Measurements from ENCODE around the gene RCOR2.

RCOR2 gene

DNA sequence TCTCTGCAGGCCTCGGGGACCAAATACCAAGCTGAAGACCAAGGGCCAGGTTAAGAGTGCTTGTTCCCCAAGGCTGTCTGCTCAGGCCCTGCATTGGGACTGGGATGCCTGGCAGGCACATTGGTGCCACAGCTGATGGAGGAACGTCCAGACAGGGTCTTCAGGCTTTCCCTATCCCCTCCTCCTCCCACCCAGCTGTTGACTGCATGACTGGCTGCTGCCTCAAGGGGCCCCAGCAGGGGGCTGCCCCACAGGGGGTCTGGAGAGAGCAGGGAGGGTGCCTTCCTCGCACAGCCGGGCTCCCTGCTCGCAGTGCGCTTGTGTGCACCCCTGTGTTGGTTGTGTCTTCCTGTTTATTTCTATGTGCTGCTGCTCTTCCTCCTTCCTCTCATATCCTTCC, 9.9 kb downstream of the RCOR2 start:
- no peak for DNase-seq

DNA sequence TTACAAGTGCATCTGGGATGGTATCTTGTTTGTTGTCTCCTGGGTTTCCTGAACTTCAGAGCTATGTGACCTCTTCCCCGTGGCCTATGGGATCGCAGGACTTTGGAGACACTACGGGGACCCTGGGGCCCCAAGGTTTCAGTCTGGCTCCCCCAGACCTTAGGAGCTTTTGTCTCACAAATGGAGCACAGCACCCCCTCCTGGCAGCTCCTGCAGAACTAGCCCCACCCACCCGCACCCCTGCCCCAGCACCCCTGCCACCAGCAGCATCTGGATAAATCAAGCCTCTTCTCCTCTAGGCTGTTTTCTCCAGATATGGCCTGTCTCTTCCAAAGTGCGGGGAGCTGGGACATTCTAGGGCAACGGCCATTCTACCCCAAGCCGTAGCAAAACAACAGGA, 10.4 kb downstream of the RCOR2 start:
- DNase-seq = no peak

DNA sequence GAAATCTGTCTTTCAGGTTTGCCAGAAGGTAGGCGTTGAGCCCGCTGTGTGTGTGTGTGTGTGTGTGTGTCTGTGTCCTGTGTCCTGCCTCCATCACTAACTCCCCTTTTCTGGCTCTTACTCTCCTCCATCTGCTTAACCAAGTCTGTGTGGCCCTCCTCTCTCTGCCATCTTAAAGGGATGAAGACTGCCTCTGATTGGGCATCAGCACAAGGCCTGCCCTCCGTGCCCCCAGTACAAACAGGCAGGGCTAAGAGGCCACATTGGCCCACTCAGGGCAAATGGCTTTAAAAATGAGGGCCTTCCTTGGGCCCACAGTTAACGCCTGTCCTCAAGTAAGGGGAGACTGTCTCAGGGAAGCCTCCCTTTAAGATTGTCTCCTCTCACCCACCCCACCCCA, 10.9 kb downstream of the RCOR2 start:
- no peak for DNase-seq

DNA sequence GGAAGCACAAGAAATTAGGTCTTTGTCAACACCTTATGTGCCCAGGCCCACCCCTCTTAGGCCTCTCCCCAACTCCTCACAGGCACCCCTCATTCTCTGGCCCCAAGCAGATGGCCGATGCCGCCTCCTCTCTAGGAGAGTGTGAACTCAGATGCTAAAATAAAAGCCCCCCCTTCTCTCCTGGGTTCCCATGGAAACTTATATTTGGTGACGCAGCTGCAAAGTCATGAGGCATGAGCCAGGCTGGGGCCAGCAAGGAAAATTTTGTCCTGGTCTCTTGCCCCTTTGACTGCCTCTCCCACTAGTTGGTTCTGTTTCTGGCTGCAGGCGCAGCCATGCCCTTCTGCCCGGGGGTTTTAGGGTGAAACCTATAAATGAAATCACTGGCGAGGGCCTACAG, 11.8 kb downstream of the RCOR2 start:
- DNase-seq = no peak

DNA sequence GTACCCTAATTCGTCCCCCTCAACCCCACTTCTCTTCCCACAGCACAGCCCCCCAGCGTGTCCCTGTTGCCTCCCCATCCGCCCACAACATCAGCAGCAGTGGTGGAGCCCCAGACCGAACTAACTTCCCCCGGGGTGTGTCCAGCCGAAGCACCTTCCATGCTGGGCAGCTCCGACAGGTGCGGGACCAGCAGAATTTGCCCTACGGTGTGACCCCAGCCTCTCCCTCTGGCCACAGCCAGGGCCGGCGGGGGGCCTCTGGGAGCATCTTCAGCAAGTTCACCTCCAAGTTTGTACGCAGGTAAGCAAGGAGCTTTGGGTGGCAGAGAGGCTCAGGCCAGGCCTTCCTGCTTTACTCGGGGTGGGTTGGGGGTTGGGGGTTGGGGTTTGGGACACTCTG, 12.2 kb downstream of the RCOR2 start:
- DNase-seq = no peak

DNA sequence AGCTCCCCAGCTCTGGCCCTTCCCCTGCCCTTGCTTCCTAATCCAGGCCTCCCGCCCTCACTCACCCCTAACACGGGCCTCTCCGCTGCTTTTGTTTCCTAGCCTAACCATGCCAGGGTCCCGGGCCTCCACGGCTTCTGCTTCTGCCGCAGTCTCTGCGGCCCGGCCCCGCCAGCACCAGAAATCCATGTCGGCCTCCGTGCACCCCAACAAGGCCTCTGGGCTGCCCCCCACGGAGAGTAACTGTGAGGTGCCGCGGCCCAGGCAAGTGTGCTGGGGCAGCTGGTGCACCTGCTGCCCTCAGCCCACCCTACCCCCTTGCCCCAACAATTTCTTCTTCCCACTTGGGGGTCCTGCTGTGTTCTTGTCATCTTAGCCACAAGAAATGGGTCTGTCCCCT, 13.1 kb downstream of the RCOR2 start:
- peak; percentile 55 for DNase-seq

DNA sequence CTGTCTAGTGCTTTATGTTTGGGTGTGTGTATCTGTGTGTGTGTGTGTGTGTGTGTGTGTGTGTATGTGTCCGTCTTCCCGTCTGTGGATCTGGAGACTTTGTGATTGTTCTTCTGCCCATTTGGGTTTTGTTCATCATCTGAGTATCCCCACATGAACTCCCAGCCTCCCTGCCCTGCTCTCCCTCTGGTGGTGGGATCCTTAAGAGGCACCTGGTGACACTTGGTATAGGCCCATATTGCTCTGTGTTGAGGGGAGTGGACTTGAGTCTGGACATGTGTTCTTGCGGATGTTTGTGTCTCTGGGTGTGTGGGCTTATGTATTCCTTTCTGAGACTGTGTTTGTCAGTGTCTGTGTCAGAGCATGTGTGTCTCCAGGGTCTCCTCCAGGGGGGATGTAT, 15.3 kb downstream of the RCOR2 start:
- no peak for DNase-seq

DNA sequence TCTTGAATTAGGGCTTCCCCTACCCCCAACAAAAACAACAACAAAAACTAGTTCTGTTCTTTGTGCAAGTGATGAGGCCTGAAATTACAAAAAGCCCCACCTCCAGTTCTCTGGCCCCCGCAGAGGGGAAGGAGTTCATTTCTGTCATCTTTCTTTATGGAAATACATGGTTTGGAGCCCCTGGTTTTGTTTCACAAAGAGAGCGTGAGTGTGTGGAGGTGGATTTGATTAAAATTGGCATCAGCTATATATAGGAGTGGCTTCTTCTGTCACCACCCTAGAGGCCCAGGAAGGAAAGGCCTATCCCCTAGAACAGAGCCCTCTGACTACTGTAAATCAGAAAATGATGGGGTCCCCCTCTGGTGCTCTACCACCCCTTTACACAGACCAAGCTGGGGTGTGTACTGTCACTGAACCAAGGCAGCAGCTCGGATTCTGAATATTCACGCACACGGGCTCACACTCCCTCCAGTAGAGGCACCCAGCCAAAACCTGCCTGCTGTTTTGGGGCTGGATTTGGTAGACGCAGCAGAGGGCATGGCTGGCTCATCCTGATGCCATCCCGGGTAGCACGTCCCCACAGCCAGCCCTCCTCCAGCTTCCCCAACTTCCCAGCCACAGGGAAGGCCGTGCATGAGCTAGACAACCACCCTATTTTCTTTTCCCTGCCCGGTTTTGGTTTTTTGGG, 19.4 kb downstream of the RCOR2 start:
- no peak for DNase-seq

DNA sequence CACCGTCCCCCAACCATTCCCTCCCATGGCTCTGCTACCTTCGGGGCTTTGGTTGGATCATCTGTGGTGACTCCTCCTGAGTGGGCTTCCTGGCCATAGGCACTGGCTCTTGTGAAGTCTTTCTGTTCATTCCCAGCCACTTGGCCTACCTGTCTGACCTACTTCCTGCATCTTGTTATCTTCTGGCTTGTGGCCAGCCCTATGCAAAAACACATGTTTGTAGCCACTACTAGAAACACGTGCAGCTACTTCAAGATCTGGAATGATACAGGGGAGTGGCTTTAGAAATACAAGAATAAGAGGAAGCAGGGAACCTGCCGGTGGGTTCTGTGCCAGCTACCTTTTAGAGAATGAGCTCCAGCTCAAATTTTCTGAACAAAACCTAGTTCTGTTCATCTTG, 20.9 kb downstream of the RCOR2 start:
- no peak for DNase-seq

DNA sequence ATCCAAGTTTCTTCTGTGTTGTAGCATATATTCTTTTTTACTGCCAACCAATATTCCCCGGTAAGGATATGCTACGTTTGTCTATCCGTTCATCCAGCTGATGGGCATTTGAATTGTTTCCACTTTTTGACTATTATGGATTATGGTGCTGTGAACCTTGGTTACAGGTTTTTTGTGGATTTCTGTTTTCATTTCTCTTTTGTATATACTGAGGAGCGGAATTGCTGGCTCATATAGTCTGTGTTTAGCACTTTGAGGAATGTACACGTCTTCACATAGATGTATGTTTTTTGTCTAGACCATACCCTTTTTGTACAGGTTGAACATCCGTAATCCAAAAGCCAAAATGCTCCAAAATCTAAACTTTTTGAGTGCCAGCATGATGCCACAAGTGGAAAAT, 23.6 kb downstream of the RCOR2 start:
- DNase-seq = no peak

DNA sequence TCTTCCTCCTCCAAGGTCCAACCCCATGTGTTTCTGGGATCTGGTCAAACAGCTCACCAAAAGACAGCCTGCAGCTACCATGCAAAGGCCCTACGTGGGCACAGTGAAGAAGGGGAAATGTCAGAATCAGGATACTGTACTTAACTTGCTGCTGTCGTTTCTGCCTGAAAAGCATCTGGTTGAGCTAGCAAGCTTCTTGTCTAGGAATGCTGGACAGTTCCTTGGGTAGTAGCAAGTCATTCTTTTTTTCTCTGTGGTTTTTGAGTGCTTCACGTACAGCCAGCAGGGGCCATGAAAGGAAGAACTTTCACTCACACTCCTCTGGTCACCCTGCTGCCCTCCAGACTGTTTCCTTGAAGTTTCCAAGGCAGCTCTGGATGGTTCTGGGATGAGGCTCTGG, 24.7 kb downstream of the RCOR2 start:
- DNase-seq = no peak

DNA sequence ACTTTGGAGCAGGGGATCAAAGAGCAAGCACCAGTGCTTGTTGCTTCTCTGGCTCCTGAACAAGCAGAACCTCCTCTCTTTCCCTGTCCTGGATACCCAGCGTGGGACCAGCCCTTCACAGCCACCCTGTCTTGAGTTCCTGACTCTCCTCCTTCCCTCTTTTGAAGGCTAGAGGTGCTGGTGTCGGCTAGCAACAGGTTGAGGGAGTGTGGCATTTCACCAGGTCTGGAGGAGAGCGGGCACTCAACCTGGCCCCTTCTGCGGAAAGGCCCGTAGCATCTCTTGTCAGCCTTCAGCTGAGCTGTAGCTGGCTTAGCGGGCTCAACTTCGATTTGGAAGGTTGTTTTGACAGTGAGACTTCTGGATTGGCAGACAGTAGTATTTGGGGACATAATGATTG, 26.6 kb downstream of the RCOR2 start:
- no peak for DNase-seq

DNA sequence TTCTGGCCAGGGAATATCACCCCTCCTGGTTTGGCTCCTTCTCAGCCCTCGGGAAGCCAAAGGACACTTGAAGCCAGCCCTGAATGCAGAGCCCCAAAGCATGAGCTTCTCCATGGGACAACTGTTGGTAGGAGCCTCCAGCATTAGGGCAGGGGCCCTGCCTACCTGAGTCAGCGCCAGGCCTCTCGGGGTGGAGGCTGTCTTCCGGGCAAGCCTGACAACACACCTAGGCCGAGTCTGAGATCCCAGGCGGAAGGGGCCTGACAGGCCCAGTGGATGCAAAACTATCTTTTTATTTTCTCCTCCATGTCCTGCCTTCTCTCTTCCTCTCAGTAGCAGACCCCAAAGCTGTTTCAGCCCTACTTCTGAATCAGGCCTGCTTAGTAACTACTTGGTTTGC, 27.6 kb downstream of the RCOR2 start:
- DNase-seq = no peak

DNA sequence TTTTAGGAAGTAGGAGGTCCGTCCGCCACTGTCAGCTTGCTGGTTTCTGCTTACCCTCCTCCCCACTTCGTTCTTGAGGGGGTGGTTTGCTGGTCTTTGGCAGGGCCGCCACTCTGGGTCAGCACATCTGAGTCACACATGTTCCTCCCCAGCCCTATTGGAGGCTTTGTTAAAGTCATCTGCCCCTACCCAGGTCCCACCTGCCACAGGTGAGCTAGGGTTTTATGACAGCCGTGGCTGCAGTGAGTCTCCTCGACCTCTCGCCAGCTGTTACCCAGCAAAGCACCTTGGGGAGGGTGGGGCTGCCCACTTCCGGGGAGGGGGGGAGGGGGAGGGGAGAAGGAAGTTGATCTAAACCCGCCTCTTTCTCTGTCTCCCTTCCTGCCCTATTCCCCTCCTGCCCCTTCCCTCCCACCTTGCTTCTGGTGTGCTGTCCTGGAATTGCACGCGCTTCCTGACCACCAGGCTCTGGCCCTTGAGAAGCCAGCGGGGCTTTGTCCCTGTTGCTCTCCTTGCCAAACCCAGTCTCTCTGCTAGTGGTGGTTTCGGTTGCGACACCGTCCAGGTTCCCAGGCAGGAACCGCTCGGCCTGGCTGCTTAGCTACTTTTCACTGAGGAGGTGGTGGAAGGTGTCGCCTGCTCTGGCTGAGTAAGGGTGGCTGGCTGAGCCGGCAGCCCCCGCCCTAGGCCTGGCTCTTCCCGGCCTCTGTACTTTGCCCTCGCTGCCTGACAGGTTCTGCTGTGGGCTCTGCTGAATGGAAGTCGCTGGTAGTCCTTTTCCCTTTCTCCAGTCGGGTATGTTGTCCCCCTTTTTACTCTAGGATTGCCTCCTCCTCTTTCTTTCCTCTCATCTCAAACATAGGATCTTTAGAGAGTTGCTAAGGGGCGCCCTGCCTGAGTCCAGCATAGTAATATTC, 28.5 kb downstream of the RCOR2 start:
- no peak for DNase-seq

DNA sequence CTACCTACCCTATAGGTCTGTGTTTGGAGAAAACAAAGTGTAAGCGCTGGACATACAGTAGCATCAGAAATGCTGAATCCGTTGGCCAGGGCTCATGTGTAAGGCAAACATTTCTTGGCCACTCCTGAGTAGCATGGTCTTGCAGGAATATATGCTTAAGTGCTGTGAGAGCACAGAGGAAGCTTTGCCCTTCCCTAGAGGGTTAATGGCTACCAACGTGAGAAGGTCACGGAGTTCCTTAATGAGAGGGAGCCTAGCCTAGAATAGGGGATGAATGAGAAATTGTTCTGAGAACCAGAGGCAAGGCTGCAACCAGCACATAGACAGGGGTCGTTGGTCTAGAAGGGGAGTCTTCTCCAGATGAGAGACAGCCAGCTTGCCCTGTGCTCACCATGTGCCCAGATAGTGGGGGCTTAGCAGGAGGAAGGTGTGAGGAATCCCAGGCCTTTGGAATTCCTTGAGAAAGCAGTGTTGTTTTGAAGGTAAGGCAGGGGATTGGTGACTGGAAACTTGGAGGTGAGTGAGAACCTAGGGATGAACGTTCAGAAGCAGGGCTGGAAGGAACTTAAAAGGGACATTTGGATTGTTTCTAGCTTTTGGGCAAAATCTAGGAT, 29.5 kb downstream of the RCOR2 start:
- no peak for DNase-seq

DNA sequence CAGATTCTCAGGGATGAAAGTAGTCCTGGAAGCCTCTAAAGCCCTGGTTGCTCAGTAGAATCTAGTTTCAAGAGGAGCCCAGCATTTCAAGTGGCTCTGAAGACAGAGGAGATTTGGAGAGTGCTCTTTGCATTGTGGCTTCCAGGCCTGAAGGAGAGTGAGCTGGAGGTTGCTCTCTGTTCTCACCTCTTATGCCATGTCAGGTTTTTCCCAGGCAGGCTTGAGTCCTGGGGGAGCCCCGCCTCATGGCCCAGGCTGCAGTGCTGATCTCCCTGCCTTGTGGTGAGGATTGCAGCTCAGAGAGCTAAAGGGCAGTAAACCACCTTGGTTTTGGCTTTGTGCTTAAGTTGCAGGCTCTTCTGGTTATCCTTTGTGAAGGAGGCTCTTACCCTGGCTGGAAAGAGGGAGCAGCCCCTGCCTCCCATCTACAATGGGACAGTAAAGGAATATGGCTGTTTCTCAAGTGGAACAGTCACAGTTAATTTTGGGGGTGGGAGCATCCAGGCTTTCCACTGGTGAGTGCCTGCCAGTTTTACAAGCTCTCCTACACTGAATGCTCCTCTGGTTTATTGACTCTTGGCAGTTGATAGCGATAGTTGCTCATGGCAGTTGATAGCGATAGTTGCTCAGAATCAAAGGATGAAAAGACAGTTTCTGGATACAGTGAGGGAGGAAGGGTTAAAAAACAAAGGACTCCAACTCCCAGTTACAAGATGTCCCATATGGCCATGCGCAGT, 32.6 kb downstream of the RCOR2 start:
- no peak for DNase-seq

DNA sequence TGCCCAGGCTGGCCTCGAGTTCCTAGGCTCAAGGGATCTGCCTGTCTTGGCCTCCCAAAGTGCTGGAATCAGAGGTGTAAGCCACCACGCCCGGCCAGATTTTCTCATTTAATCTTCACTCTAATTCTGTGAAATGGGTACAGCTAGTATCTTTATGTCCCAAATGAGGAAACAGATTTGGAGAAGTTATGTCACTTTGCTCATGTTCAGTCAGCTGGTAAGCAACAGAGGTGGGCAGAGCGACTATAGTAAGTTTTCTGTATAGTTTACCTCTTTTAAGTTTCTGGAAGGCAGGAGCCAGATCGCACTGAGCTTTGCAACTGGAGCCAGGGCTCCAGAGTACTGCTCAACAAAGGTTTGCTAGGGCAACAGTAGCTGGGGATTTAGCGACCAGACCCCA, 33.2 kb downstream of the RCOR2 start:
- no peak for DNase-seq

DNA sequence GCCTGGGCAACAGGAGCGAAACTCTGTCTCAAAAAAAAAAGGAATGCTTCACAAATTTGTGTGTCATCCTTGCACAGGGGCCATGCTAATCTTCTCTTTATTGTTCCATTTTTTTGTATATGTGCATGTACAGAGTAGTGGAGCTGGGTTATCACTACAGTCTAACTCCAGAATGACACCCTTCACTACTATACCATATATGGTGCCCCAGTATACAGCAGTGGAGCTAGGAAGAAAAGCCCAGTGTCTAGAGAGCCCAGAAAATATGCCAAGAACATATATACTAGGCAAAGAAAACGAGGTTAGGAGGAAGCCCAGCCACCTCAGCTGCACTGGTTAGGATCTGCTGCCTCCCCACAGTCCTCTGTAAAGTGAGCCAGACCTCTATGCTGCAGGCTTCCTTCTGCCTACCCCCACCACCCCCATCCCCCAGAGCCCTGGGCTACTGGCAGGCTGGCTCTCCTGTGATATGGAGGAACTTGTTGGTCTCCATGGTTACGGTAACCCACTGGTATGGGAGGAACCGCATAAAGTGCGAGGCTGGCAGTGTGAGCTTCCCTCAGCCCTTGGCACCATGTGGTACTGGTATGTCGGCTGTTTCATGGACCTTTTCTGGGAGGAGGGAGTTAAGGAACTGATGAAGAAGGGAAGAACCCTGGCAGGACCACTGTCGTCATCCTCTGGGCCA, 34.3 kb downstream of the RCOR2 start:
- DNase-seq = peak; percentile 42

DNA sequence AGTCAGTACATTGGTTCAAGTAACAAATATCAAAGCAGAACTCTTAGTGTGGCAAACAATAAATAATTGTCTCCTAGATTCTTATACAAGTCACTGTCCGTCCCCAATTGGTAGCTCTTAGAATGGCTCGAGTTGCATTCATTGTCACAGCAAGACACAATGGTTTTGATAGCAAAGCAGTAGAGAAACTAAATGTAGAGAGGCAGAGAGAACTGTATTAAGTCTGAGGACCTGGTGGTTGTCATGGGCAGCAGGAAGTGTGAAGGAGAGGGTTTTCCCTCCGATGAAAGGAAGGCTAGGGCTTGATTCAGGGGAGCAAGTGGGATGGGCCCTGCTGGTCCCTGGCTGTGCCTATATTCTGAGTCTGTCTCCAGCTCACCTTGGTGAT, 36.6 kb downstream of the RCOR2 start:
- DNase-seq = no peak

DNA sequence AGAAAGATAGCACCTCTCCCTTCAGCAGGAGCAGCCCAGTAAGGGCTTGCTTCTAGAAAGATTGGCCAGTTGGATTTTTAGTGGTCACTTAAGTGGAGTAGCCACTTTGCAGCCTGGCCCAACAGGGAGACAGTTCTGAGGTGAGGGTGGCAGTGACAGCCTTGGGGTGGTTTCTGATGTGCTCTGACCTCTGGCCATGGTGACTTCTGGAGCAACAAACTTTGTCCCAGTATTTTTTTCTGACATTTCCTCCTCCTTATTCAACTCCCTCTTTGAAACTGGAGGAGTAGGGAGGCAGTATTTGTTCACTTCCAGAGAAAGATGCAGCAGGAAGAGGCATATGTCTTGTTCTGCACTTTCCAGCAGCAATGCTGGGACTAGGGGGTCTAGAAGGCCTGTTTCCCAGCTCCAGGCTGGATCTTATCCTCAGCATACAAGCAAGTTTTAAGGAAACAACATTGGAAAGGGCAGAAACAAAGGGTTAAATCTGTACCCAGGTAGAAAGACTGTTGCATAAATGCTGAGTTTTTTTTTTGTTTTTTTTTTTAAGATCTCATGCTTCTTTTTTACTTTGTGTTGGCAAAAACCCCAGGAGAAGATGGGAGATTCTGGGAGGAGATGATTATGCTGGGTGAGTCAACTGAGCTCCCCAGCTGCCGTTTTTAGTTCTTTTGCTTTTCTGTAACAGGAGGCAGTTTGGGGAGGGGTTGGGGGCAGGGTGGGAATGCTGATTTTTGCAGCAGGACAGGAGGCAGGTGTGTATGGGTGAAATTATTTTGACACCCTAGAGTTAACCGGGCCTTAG, 37.2 kb downstream of the RCOR2 start:
- DNase-seq = no peak

DNA sequence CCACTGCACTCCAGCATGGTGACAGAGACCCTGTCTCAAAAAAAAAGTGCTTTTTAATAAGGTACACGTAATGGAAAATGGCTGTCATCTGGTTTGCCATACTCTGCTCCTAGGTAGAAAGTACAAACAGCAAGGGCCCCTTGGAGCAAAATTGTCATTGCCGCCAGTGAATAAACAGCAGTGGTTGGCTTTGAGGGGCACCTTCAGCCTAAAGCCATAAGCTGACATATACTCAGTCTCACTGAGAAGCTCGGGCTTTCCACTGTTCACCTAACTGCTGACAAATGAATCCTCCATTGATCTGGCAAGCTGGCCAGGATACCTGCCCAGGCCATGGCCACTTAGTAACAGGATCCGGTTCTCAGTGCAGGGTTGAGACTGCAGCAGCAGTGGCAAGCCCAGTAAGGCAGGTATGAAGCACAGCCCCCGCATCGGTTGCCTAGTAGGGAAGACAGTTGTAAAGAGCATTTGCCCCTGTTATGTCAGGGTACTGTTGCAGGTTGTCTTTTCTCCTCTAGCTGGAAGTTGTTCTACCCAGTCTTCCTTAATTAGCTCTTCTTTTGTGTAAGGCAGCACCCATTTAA, 39.2 kb downstream of the RCOR2 start:
- no peak for DNase-seq

DNA sequence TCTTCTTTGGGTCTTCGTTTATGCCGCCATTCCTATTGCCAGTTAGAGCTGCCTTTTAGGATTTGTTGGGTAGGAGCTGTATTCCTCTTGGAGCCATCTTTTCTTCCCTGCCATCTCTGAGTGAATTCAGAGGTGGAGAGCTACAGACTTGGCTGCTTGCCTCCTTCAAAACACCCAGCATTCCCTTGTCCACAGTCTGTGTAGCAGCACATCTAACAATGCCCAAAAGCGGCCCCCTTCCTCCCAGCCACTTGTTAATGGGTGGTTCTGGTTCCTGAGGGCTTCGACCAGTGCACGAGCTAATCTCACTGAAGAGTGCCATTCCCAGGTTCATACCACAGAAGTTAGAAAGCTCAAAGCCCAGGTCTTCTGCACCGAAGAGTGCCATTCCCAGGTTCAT, 40.3 kb downstream of the RCOR2 start:
- no peak for DNase-seq
